ENCODE results near the gene FBXL20. TPM values are rescaled to one million over a fixed set of nuclear protein-coding genes. Genes with fewer than 3 reads are reported as not detected.

The FBXL20 gene
- total and polyA plus RNA-seq, 4 donors = 1.6 to 8.4 (median 5.2) TPM

- Histone ChIP-seq H3K9ac (ENCODE audit: low read depth in 1 of 2, low read length in 2 of 2) (peak overlapping the region; percentile 1 to 83), H3K27me3 (ENCODE audit: control insufficient read depth in 4 of 4, insufficient read depth in 4 of 4, low read length in 3 of 4) (no peaks in the 10 kb centered on the region), H3K4me1 (ENCODE audit: control insufficient read depth in 4 of 4, insufficient read depth in 4 of 4, low read length in 3 of 4) (peaks cover 5 to 18% (median 15%) of the 10 kb centered on the region in 4 donors), H3K36me3 (ENCODE audit: control insufficient read depth in 4 of 4, insufficient read depth in 3 of 4, low read depth in 1 of 4, low read length in 3 of 4) (peaks cover 0 to 3% (median 2%) of the 10 kb centered on the region in 4 donors), H3K9me3 (ENCODE audit: control insufficient read depth in 4 of 4, low read length in 3 of 4) (no peaks in the 10 kb centered on the region), H3K4me3 (ENCODE audit: low read depth in 1 of 3, low read length in 3 of 3) (peak overlapping the region; percentile 70 to 97 (median 86)), H3K27ac (ENCODE audit: low read depth in 1 of 2, low read length in 2 of 2) (peak overlapping the region; percentile 82 to 93)
- under 1% methylated on average over 46 of the region's 46 CpGs for WGBS
- TF ChIP-seq FOXA2 (IDR thresholded peaks at IDR 0.05) = no peak
- TF ChIP-seq REST (IDR thresholded peaks at IDR 0.05) = no peak
- TF ChIP-seq HNF4A (conservative IDR thresholded peaks at IDR 0.05) = no peak
- no peak for TF ChIP-seq NR2F2 (IDR thresholded peaks at IDR 0.05)
- TF ChIP-seq JUND (IDR thresholded peaks at IDR 0.05) = no peak
- no peak for TF ChIP-seq RXRA (IDR thresholded peaks at IDR 0.05)
- no peak for TF ChIP-seq HNF4G (IDR thresholded peaks at IDR 0.05)
- no peak for TF ChIP-seq CTCF (IDR thresholded peaks at IDR 0.05; ENCODE audit: low read depth, low read length, missing input control)
- TF ChIP-seq GABPA (IDR thresholded peaks at IDR 0.05 in 1 of 2, conservative IDR thresholded peaks at IDR 0.05 in 1 of 2) = no peak
- TF ChIP-seq FOXA1 (IDR thresholded peaks at IDR 0.05) = no peak
- TF ChIP-seq ZBTB33 (IDR thresholded peaks at IDR 0.05) = no peak
- no peak for DNase-seq (ENCODE audit: low spot score)
These were observed 647 bp downstream of the FBXL20 start for GRCh38 chr17:39400547-39401411.

- 72% methylated on average over 4 of the region's 4 CpGs for WGBS
- no peak for DNase-seq (ENCODE audit: low spot score)
These were observed 1.6 kb downstream of the FBXL20 start for GRCh38 chr17:39399791-39400190.

More at GRCh38 chr17:39399791-39400190, 1.6 kb downstream of the FBXL20 start:
- H3K27me3 ChIP-seq (ENCODE audit: control insufficient read depth in 4 of 4, insufficient read depth in 4 of 4, low read length in 3 of 4) = no peaks in the 10 kb centered on the region
- peaks cover 5 to 18% (median 15%) of the 10 kb centered on the region in 4 donors for H3K4me1 ChIP-seq (ENCODE audit: control insufficient read depth in 4 of 4, insufficient read depth in 4 of 4, low read length in 3 of 4)
- peak overlapping the region in 1 of 3 donors; percentile 70 for H3K4me3 ChIP-seq (ENCODE audit: low read depth in 1 of 3, low read length in 3 of 3)
- no peaks in the 10 kb centered on the region for H3K9me3 ChIP-seq (ENCODE audit: control insufficient read depth in 4 of 4, low read length in 3 of 4)
- no peaks in the 10 kb centered on the region for H3K36me3 ChIP-seq (ENCODE audit: control insufficient read depth in 4 of 4, insufficient read depth in 3 of 4, low read depth in 1 of 4, low read length in 3 of 4)
- no peak for TF ChIP-seq RXRA (IDR thresholded peaks at IDR 0.05)
- no peak for TF ChIP-seq SP1 (IDR thresholded peaks at IDR 0.05)
- no peak for TF ChIP-seq ATF3 (IDR thresholded peaks at IDR 0.05)
- no peak for TF ChIP-seq ZBTB33 (IDR thresholded peaks at IDR 0.05)
- TF ChIP-seq EGR1 (IDR thresholded peaks at IDR 0.05; ENCODE audit: low read depth in 2 of 2) = no peak
- no peak for TF ChIP-seq REST (IDR thresholded peaks at IDR 0.05)
- no peak overlapping the region for H3K27ac ChIP-seq (ENCODE audit: low read depth in 1 of 2, low read length in 2 of 2)
- peak overlapping the region in 1 of 2 donors; percentile 38 for H3K9ac ChIP-seq (ENCODE audit: low read depth in 1 of 2, low read length in 2 of 2)

Data from liver (tissue), 9 donors.